Nephron progenitor cell (in vitro differentiated cells): ENCODE data around the gene BAZ1B.
"Not testable (repeated sequence)": the region's sequence is repeated elsewhere in the genome, so short reads cannot be mapped to it uniquely, and the experiment has no call there.

Experiments
- DNase-seq: peaks from one replicate; pipeline ENCODE4 v3.0.0; 2021
- H3K27ac Mint-ChIP-seq: 2 replicates; pipeline ENCODE4 v1.8.0; 2021; ENCODE audit warnings: mild to moderate bottlenecking, moderate library complexity, mixed read lengths
- H3K27me3 Mint-ChIP-seq: 2 replicates; pipeline ENCODE4 v1.8.0; 2021; ENCODE audit warnings: mild to moderate bottlenecking, low read depth, mixed read lengths; ENCODE audit not compliant: poor library complexity
- H3K36me3 Mint-ChIP-seq: 2 replicates; pipeline ENCODE4 v1.8.0; 2021; ENCODE audit warnings: low read depth, mixed read lengths
- H3K4me1 Mint-ChIP-seq: 2 replicates; pipeline ENCODE4 v1.8.0; 2021; ENCODE audit warnings: mixed read lengths
- H3K4me3 Mint-ChIP-seq: 2 replicates; pipeline ENCODE4 v1.8.0; 2021; ENCODE audit warnings: mild to moderate bottlenecking, moderate library complexity, mixed read lengths
- H3K9me3 Mint-ChIP-seq: 2 replicates; pipeline ENCODE4 v1.8.0; 2021; ENCODE audit warnings: mild to moderate bottlenecking, moderate library complexity, mixed read lengths
- CTCF ChIP-seq: fragments of 200-600 bp; sonication (generic); IDR thresholded peaks from 2 replicates; pipeline ENCODE4 v1.5.0; 2021; ENCODE audit warnings: antibody characterized with exemption

Gene BAZ1B

GRCh38 chr7:73426016-73426415 is 96.1 kb downstream of the BAZ1B start:
- Mint-ChIP-seq H3K27me3 (peaks cover 3% of the 10 kb centered on the region), H3K9me3 (no peaks in the 10 kb centered on the region), H3K27ac (no peak overlapping the region), H3K4me1 (peaks cover 31% of the 10 kb centered on the region), H3K36me3 (no peaks in the 10 kb centered on the region), H3K4me3 (no peak overlapping the region)
- no peak for TF ChIP-seq CTCF
- no peak for DNase-seq

- H3K4me1 Mint-ChIP-seq = peaks cover 31% of the 10 kb centered on the region
- TF ChIP-seq CTCF = no peak
- H3K4me3 Mint-ChIP-seq = peak overlapping the region; percentile 57
- no peaks in the 10 kb centered on the region for H3K9me3 Mint-ChIP-seq
- no peak for DNase-seq
- peaks cover 3% of the 10 kb centered on the region for H3K27me3 Mint-ChIP-seq
- H3K27ac Mint-ChIP-seq = no peak overlapping the region
- H3K36me3 Mint-ChIP-seq = no peaks in the 10 kb centered on the region
These were observed 96.6 kb downstream of the BAZ1B start for GRCh38 chr7:73425356-73425983.

GRCh38 chr7:73424489-73424885 is 97.6 kb downstream of the BAZ1B start:
- TF ChIP-seq CTCF = no peak
- Mint-ChIP-seq H3K36me3 (no peaks in the 10 kb centered on the region), H3K4me3 (peak overlapping the region; percentile 61), H3K27me3 (peaks cover 3% of the 10 kb centered on the region), H3K27ac (no peak overlapping the region), H3K9me3 (no peaks in the 10 kb centered on the region), H3K4me1 (peaks cover 31% of the 10 kb centered on the region)
- no peak for DNase-seq

GRCh38 chr7:73423519-73424488 is 98.3 kb downstream of the BAZ1B start:
- no peaks in the 10 kb centered on the region for H3K9me3 Mint-ChIP-seq
- H3K27me3 Mint-ChIP-seq = peaks cover 3% of the 10 kb centered on the region
- TF ChIP-seq CTCF = no peak
- no peak overlapping the region for H3K27ac Mint-ChIP-seq
- peaks cover 29% of the 10 kb centered on the region for H3K4me1 Mint-ChIP-seq
- peak; percentile 69 for DNase-seq
- no peaks in the 10 kb centered on the region for H3K36me3 Mint-ChIP-seq
- peak overlapping the region; percentile 44 for H3K4me3 Mint-ChIP-seq

DNA sequence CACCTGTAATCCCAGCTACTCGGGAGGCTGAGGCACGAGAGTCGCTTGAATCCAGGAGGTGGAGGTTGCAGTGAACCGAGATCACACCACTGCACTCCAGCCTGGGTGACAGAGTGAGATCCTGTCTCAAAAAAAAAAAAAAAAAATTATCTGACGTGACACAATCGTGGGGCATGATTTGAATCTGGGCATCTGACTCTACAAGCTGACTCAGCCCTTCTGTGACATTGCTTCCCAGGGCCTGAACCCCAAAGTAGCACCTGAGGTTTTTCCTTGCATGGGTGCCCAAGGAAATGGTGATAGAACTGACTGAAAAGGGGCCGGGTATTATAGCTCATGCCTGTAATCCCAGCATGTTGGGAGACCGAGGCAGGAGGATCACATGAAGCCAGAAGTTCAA is 101.5 kb downstream of the BAZ1B start:
- peaks cover 33% of the 10 kb centered on the region for H3K4me1 Mint-ChIP-seq
- not testable (repeated sequence) for H3K9me3 Mint-ChIP-seq, H3K27me3 Mint-ChIP-seq, DNase-seq, H3K27ac Mint-ChIP-seq, H3K4me3 Mint-ChIP-seq, H3K36me3 Mint-ChIP-seq

- H3K27me3 Mint-ChIP-seq = not testable (repeated sequence)
- peak; percentile 27 for DNase-seq
These were observed 102.1 kb downstream of the BAZ1B start for GRCh38 chr7:73420016-73420415.

More at GRCh38 chr7:73420016-73420415, 102.1 kb downstream of the BAZ1B start:
- H3K4me3 Mint-ChIP-seq, H3K36me3 Mint-ChIP-seq, H3K9me3 Mint-ChIP-seq: not testable (repeated sequence)
- Mint-ChIP-seq H3K4me1 (peaks cover 29% of the 10 kb centered on the region), H3K27ac (peak overlapping the region; percentile 63)
